Fibroblast of mammary gland (primary cell): ENCODE data around the gene HSFY1.
"Not testable (repeated sequence)": the region's sequence is repeated elsewhere in the genome, so short reads cannot be mapped to it uniquely, and the experiment has no call there.

Experiments
- DNase-seq: peaks from one replicate; pipeline ENCODE4 v3.0.0-alpha.2; 2010; ENCODE audit warnings: low read depth
- H3K4me3 ChIP-seq: 2 replicates; pipeline ENCODE4 v1.5.1; 2011; ENCODE audit warnings: low read depth, mild to moderate bottlenecking, low read length, moderate library complexity; ENCODE audit not compliant: control insufficient read depth

Gene HSFY1, protein sequence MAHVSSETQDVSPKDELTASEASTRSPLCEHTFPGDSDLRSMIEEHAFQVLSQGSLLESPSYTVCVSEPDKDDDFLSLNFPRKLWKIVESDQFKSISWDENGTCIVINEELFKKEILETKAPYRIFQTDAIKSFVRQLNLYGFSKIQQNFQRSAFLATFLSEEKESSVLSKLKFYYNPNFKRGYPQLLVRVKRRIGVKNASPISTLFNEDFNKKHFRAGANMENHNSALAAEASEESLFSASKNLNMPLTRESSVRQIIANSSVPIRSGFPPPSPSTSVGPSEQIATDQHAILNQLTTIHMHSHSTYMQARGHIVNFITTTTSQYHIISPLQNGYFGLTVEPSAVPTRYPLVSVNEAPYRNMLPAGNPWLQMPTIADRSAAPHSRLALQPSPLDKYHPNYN

DNA sequence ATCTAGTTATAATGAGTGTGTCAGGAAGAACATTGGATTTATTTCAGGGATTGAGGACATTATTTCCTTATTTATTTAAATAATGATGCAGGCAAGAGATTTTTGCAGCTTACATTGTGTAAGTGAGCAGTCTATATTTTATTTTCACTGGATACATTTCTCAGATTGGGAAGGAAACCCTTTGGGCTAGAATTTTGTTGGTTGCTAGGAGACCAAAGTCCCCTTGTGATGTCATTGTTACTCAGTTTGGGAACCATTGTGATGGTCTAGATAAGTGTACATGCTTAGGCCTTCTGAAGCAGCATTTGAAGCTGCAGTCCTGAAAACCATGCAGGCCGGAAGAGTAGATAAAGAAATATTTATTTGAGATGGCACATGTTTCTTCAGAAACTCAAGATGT lies at the start of gene HSFY1:
TSS of gene HSFY1 (plus strand) at position 301 of the 400 bp plus-strand sequence. CDS start at position 369, 68 bp downstream.
- H3K4me3 ChIP-seq, DNase-seq: not testable (repeated sequence)

DNA sequence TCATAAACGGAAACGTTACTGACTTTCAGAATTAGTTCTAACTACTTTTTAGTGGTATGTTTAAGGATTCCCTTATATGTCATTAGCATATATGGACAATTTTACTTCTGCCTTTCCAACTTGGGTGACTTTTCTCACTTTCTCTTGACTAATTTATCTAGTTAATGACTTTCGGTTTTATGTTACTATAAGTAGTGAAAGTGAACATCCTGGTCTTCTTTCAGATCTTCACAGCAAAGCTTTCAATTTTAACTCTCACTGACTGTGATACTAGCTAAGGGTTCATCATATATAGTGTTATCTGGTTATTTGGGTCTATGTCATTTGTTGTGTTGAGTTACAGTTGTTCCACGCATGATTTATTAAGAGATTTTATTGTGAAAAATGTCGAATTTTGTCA lies 42.3 kb upstream of the HSFY1 start:
- not testable (repeated sequence) for DNase-seq, H3K4me3 ChIP-seq

DNA sequence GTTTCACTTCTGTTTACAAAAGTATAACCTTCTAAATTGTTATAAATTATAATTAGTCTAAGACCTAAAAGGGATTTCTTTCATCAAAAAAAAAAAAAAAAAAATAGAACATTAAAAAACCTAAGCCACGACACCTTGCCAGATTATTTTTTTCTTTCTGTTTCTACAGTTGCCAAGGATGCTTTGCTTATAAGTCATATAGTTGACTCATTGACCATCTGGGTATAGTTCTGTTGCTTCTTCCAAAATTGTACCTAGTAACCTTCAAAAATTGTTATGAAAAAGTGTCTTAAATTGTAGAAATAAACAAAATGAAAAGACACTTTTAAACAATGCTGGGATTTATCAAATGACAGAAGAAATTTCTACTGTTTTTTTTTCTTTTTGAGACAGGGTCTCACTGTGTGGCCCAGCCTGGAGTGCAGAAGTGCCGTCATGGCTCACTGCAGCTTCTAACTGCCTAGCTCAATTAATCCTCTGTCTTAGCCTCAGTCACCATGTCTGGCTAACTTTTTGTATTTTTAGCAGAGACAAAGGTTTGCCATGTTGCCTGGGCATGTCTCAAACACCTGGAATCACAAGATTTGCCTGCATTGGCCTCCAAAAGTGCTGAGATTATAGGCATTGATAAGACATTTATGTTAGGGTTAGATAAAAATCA lies 15.4 kb upstream of the HSFY1 start:
- H3K4me3 ChIP-seq, DNase-seq: not testable (repeated sequence)

DNA sequence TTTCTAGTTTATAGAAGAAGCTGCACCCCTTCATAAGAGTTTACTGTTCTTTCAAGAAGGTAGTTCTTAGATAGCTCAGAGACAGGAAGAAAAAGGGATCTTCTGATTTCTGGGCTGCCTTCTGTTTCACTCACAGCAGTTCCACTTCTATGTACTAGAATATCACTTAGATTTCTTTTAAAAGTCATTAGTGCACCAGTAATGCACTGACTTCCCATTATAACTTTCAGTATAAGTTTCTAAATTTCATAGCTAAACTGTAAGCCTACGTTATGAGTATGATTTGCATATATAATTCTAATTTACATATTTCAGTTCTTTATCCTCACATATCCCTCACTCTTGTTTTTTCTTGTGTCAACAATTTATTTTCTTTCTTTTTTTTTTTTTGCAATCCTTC lies 7.6 kb upstream of the HSFY1 start:
- H3K4me3 ChIP-seq, DNase-seq: not testable (repeated sequence)

DNA sequence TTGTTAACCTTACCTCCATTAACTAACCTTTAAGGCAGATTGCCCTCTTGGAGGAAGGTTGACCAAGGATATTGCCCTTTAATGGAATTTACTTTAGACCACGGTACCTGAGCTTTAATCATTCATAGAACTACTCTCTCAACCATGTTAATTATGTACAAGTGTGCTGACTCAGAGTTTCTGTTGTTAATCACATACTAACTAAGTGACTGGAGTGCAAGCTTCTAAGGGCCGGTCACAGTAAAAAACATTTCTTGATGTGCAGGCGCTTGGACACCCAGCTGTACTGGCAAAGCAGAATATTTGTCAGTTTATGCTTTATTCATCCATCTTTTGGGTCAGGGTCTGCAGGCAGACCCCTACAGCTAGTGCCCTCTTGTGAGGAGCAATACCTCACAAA lies 6.6 kb downstream of the HSFY1 start:
- DNase-seq, H3K4me3 ChIP-seq: not testable (repeated sequence)

DNA sequence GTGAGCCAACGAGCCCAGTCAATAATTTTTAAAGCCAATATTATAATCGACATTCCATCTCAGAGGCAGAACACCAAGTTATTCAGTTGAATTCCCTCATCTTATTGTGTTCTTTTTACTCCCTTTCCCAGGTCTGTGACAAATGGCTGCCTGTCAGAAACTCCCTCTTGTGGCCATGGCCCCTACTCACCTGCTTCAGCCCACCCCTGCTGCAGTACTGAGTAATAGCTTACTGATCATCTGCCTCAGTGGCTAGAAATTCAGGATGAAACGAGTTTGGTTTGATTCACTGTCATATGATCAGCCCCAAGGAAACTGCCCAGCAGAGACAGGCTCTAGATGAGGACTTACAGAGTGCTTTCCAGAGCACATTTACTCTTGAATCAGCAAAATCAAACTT lies 19.4 kb downstream of the HSFY1 start:
- H3K4me3 ChIP-seq, DNase-seq: not testable (repeated sequence)
